Tibial nerve (tissue), 4 donors: ENCODE measurements around the gene CNP. TPM values are rescaled to one million over a fixed set of nuclear protein-coding genes. Genes with fewer than 3 reads are reported as not detected.
A peak's percentile ranks its signal among the peaks of the same experiment; 100 is the strongest.
"Not testable (repeated sequence)": the region's sequence is repeated elsewhere in the genome, so short reads cannot be mapped to it uniquely, and the experiment has no call there.

ENCODE experiments used
- DNase-seq, 2 donors: peaks; one replicate each; pipeline ENCODE4 v3.0.0-alpha.2; 2019; ENCODE audit warnings: low spot score in 2 of 2
- H3K27ac ChIP-seq, 4 donors: fragments of 200-600 bp; sonication (generic) in 3 of 4; one replicate each; pipeline ENCODE4 v1.5.1; 2017 to 2019; ENCODE audit warnings: mild to moderate bottlenecking in 1 of 4
- H3K27me3 ChIP-seq, 2 donors: fragments of 200-600 bp; sonication (generic) in 1 of 2; one replicate each; pipeline versions ENCODE4 v1.5.1 to v1.6.0; 2017 to 2019
- H3K36me3 ChIP-seq, 3 donors: fragments of 200-600 bp; sonication (generic); one replicate each; pipeline ENCODE4 v1.5.1; 2018 to 2019
- H3K4me1 ChIP-seq, 4 donors: fragments of 200-600 bp; sonication (generic) in 3 of 4; one replicate each; pipeline ENCODE4 v1.5.1; 2017 to 2019
- H3K4me3 ChIP-seq, 4 donors: fragments of 200-600 bp; sonication (generic) in 3 of 4; one replicate each; pipeline ENCODE4 v1.5.1; 2017 to 2019; ENCODE audit warnings: mild to moderate bottlenecking in 1 of 4, moderate library complexity in 1 of 4
- H3K9me3 ChIP-seq, 4 donors: fragments of 200-600 bp; sonication (generic) in 3 of 4; one replicate each; pipeline ENCODE4 v1.5.1; 2017 to 2019
- CTCF ChIP-seq, 5 experiments: fragments of 200-600 bp in 3 of 5; fragments of 450-650 bp in 2 of 5; sonication (generic) in 3 of 5; IDR thresholded peaks; one replicate each; pipeline ENCODE4 v1.5.1; 2016 to 2019; ENCODE audit warnings: antibody characterized with exemption in 5 of 5, mild to moderate bottlenecking in 3 of 5, moderate library complexity in 2 of 5
- EP300 ChIP-seq, 2 donors: sonication (generic); formaldehyde crosslinking; IDR thresholded peaks; one replicate each; pipeline ENCODE4 v1.6.1; 2017; ENCODE audit warnings: antibody characterized with exemption in 2 of 2, mild to moderate bottlenecking in 1 of 2
- POLR2A ChIP-seq, 2 donors: fragments of 450-650 bp; IDR thresholded peaks; one replicate each; pipeline ENCODE4 v1.6.1; 2017; ENCODE audit warnings: antibody characterized with exemption in 2 of 2, mild to moderate bottlenecking in 2 of 2, moderate library complexity in 2 of 2
- WGBS, 2 donors: methylation state at CpG; one replicate each; pipeline ENCODE4 v1.1.5; 2018; 5-methylcytosine and 5-hydroxymethylcytosine counted together
- total RNA-seq, 4 donors: library from RNA; depleted of rRNA; stranded (reverse); fragments of >200 nt; gene quantifications; one replicate each; pipeline ENCODE4 v1.1.0, GENCODE V29; 2016

Gene CNP
- total RNA-seq, 4 donors from 2014 or later = 174 to 345 (median 256) TPM

- Histone ChIP-seq H3K27ac (peak overlapping the region in 2 of 4 donors; percentile 34 to 87), H3K27me3 (no peaks in the 10 kb centered on the region), H3K4me1 (peaks cover 0 to 21% (median 7%) of the 10 kb centered on the region in 4 donors), H3K36me3 (no peaks in the 10 kb centered on the region), H3K4me3 (no peak overlapping the region), H3K9me3 (no peaks in the 10 kb centered on the region)
- no peak for TF ChIP-seq CTCF (IDR thresholded peaks at IDR 0.05)
- no peak for TF ChIP-seq POLR2A (IDR thresholded peaks at IDR 0.05)
- TF ChIP-seq EP300 (IDR thresholded peaks at IDR 0.05) = no peak
- DNase-seq = no peak
- 76 to 87% methylated on average over 6 of the region's 6 CpGs for WGBS, 2 donors
These were observed 37.8 kb upstream of the CNP start for GRCh38 chr17:41928693-41929251.

- Histone ChIP-seq H3K4me3 (peak within 1 kb of the TSS; percentile 46 to 61 (median 55)), H3K9me3 (no peaks in the 10 kb centered on the region), H3K36me3 (peaks cover 0 to 9% (median 0%) of the 10 kb centered on the region in 3 donors), H3K27ac (peak within 1 kb of the TSS; percentile 76 to 87 (median 86)), H3K4me1 (peaks cover 0 to 21% (median 7%) of the 10 kb centered on the region in 4 donors), H3K27me3 (no peaks in the 10 kb centered on the region)
- peak; percentile 93 to 94 for DNase-seq
- peak; percentile 31 to 85 (median 53) for TF ChIP-seq CTCF (IDR thresholded peaks at IDR 0.05)
- peak; percentile 84 to 94 for TF ChIP-seq EP300 (IDR thresholded peaks at IDR 0.05)
- TF ChIP-seq POLR2A (IDR thresholded peaks at IDR 0.05) = peak; percentile 39 to 75
- WGBS, 2 donors = 1 to 2% methylated on average over 43 of the region's 43 CpGs
These were observed 36.4 kb upstream of the CNP start, which contains the start of gene ODAD4 for GRCh38 chr17:41930009-41930832. Gene ODAD4 (plus strand): TSS chr17:41930617. CDS start chr17:41930724, 107 bp downstream.

GRCh38 chr17:41930833-41931156, 35.8 kb upstream of the CNP start:
- WGBS, 2 donors = 49 to 50% methylated on average over 18 of the region's 18 CpGs
- Histone ChIP-seq H3K4me1 (peaks cover 0 to 21% (median 7%) of the 10 kb centered on the region in 4 donors), H3K4me3 (peak overlapping the region; percentile 46 to 61 (median 55)), H3K27ac (peak overlapping the region; percentile 76 to 87 (median 86)), H3K36me3 (peaks cover 0 to 14% (median 0%) of the 10 kb centered on the region in 3 donors)
- H3K9me3 ChIP-seq, DNase-seq, H3K27me3 ChIP-seq: not testable (repeated sequence)

- H3K4me1 ChIP-seq = peaks cover 0 to 21% (median 7%) of the 10 kb centered on the region in 4 donors
- H3K27ac ChIP-seq, H3K9me3 ChIP-seq, H3K27me3 ChIP-seq, H3K4me3 ChIP-seq, DNase-seq: not testable (repeated sequence)
- H3K36me3 ChIP-seq = peaks cover 0 to 24% (median 0%) of the 10 kb centered on the region in 3 donors
- 84 to 96% methylated on average over 4 of the region's 4 CpGs for WGBS, 2 donors
These were observed 34.9 kb upstream of the CNP start for GRCh38 chr17:41931715-41932114.

GRCh38 chr17:41932816-41933389, 33.7 kb upstream of the CNP start:
- Histone ChIP-seq H3K4me3 (no peak overlapping the region), H3K27ac (no peak overlapping the region), H3K9me3 (no peaks in the 10 kb centered on the region), H3K36me3 (peaks cover 0 to 36% (median 0%) of the 10 kb centered on the region in 3 donors), H3K4me1 (peaks cover 0 to 21% (median 7%) of the 10 kb centered on the region in 4 donors), H3K27me3 (no peaks in the 10 kb centered on the region)
- no peak for TF ChIP-seq CTCF (IDR thresholded peaks at IDR 0.05)
- TF ChIP-seq POLR2A (IDR thresholded peaks at IDR 0.05) = no peak
- no peak for TF ChIP-seq EP300 (IDR thresholded peaks at IDR 0.05)
- WGBS, 2 donors = 31 to 42% methylated on average over 2 of the region's 2 CpGs
- DNase-seq = no peak

- TF ChIP-seq POLR2A (IDR thresholded peaks at IDR 0.05) (no peak), CTCF (IDR thresholded peaks at IDR 0.05) (no peak), EP300 (IDR thresholded peaks at IDR 0.05) (no peak)
- peaks cover 0 to 58% (median 0%) of the 10 kb centered on the region in 3 donors for H3K36me3 ChIP-seq
- no peak overlapping the region for H3K4me3 ChIP-seq
- peaks cover 0 to 9% (median 3%) of the 10 kb centered on the region in 4 donors for H3K4me1 ChIP-seq
- 93 to 97% methylated on average over 6 of the region's 6 CpGs for WGBS, 2 donors
- H3K27ac ChIP-seq = no peak overlapping the region
- no peaks in the 10 kb centered on the region for H3K27me3 ChIP-seq
- no peak for DNase-seq
- H3K9me3 ChIP-seq = no peaks in the 10 kb centered on the region
These were observed 31.0 kb upstream of the CNP start for GRCh38 chr17:41935641-41936040.
